ENCODE measurements around the gene NAP1L5. TPM values are rescaled to one million over a fixed set of nuclear protein-coding genes. Genes with fewer than 3 reads are reported as not detected.

Gene NAP1L5
- total RNA-seq, 2 experiments from 2014 or later = 4.6 to 4.8 TPM

GRCh38 chr4:88659055-88659889 is 38.4 kb downstream of the NAP1L5 start:
- Mint-ChIP-seq H3K36me3 (ENCODE audit: low read depth) (peaks cover 11% of the 10 kb centered on the region), H3K9me3 (ENCODE audit: insufficient read depth) (no peaks in the 10 kb centered on the region), H3K27me3 (ENCODE audit: low read depth) (no peaks in the 10 kb centered on the region), H3K27ac (no peak overlapping the region), H3K4me1 (ENCODE audit: low read depth) (peaks cover 10% of the 10 kb centered on the region), H3K4me3 (no peak overlapping the region)
- ATAC-seq (peak; percentile 84), DNase-seq (peak; percentile 52)
- CTCF ChIA-PET = interaction anchor here (0.6 to 1.4 kb wide), 28 partner anchors 9 to 144 kb away, joined by 3 to 54 read pairs (median 4); no protein-coding TSS in a partner anchor
- POLR2A ChIA-PET = no interaction called here

GRCh38 chr4:88655226-88655625 is 42.4 kb downstream of the NAP1L5 start:
- POLR2A ChIA-PET = interaction anchor here (1.0 kb wide), 1 partner anchor 63 kb away, joined by 3 read pairs; the partner anchor contains the start of gene HERC3
- H3K27me3 Mint-ChIP-seq (ENCODE audit: low read depth) = no peaks in the 10 kb centered on the region
- H3K27ac Mint-ChIP-seq = no peak overlapping the region
- CTCF ChIA-PET = interaction anchor here (1.5 to 6.7 kb wide), 2 partner anchors 116 to 140 kb away, joined by 3 to 28 read pairs; no protein-coding TSS in a partner anchor
- H3K36me3 Mint-ChIP-seq (ENCODE audit: low read depth) = peaks cover 22% of the 10 kb centered on the region
- ATAC-seq = no peak
- no peaks in the 10 kb centered on the region for H3K9me3 Mint-ChIP-seq (ENCODE audit: insufficient read depth)
- H3K4me1 Mint-ChIP-seq (ENCODE audit: low read depth) = peaks cover 10% of the 10 kb centered on the region
- H3K4me3 Mint-ChIP-seq = no peak overlapping the region
- no peak for DNase-seq

- ChIA-PET POLR2A (no interaction called here), CTCF (interaction anchor here (6.7 kb wide), 1 partner anchor 114 kb away, joined by 28 read pairs; no protein-coding TSS in a partner anchor)
- no peaks in the 10 kb centered on the region for H3K27me3 Mint-ChIP-seq (ENCODE audit: low read depth)
- DNase-seq (no peak), ATAC-seq (no peak)
- H3K4me3 Mint-ChIP-seq = no peak overlapping the region
- H3K4me1 Mint-ChIP-seq (ENCODE audit: low read depth) = no peaks in the 10 kb centered on the region
- no peaks in the 10 kb centered on the region for H3K9me3 Mint-ChIP-seq (ENCODE audit: insufficient read depth)
- H3K36me3 Mint-ChIP-seq (ENCODE audit: low read depth) = peaks cover 22% of the 10 kb centered on the region
- H3K27ac Mint-ChIP-seq = no peak overlapping the region
Measured at GRCh38 chr4:88653371-88653946, 44.2 kb downstream of the NAP1L5 start.

- peaks cover 11% of the 10 kb centered on the region for H3K36me3 Mint-ChIP-seq (ENCODE audit: low read depth)
- ATAC-seq (no peak), DNase-seq (no peak)
- no peaks in the 10 kb centered on the region for H3K9me3 Mint-ChIP-seq (ENCODE audit: insufficient read depth)
- ChIA-PET POLR2A (no interaction called here), CTCF (interaction anchor here (2.2 to 6.7 kb wide), 2 partner anchors 10 to 110 kb away, joined by 6 to 28 read pairs; no protein-coding TSS in a partner anchor)
- no peak overlapping the region for H3K27ac Mint-ChIP-seq
- no peaks in the 10 kb centered on the region for H3K27me3 Mint-ChIP-seq (ENCODE audit: low read depth)
- H3K4me3 Mint-ChIP-seq = no peak overlapping the region
- peaks cover 9% of the 10 kb centered on the region for H3K4me1 Mint-ChIP-seq (ENCODE audit: low read depth)
Measured at GRCh38 chr4:88649716-88650115, 47.9 kb downstream of the NAP1L5 start.

GRCh38 chr4:88646528-88647280 is 50.9 kb downstream of the NAP1L5 start:
- Mint-ChIP-seq H3K4me1 (ENCODE audit: low read depth) (peaks cover 9% of the 10 kb centered on the region), H3K27ac (no peak overlapping the region), H3K27me3 (ENCODE audit: low read depth) (no peaks in the 10 kb centered on the region), H3K9me3 (ENCODE audit: insufficient read depth) (no peaks in the 10 kb centered on the region), H3K36me3 (ENCODE audit: low read depth) (peaks cover 2% of the 10 kb centered on the region), H3K4me3 (no peak overlapping the region)
- DNase-seq = no peak
- ChIA-PET POLR2A (no interaction called here), CTCF (interaction anchor here (0.8 kb wide), 1 partner anchor 12 kb away, joined by 3 read pairs; no protein-coding TSS in a partner anchor)
- no peak for ATAC-seq

- H3K4me1 Mint-ChIP-seq (ENCODE audit: low read depth) = peaks cover 9% of the 10 kb centered on the region
- POLR2A ChIA-PET = no interaction called here
- ATAC-seq (no peak), DNase-seq (no peak)
- H3K4me3 Mint-ChIP-seq = no peak overlapping the region
- peaks cover 2% of the 10 kb centered on the region for H3K36me3 Mint-ChIP-seq (ENCODE audit: low read depth)
- H3K27me3 Mint-ChIP-seq (ENCODE audit: low read depth) = no peaks in the 10 kb centered on the region
- CTCF ChIA-PET = interaction anchor here (0.8 kb wide), 1 partner anchor 13 kb away, joined by 3 read pairs; no protein-coding TSS in a partner anchor
- H3K9me3 Mint-ChIP-seq (ENCODE audit: insufficient read depth) = no peaks in the 10 kb centered on the region
- no peak overlapping the region for H3K27ac Mint-ChIP-seq
Measured at GRCh38 chr4:88645994-88646393, 51.6 kb downstream of the NAP1L5 start.

Other genes with a start within 250 kb of the NAP1L5 start
- gene HERC5, start 240.7 kb downstream of the NAP1L5 start, total RNA-seq = 10 to 100 TPM; 30.2 TPM
- gene PYURF, start 174.1 kb downstream of the NAP1L5 start, total RNA-seq = 10 to 100 TPM; 43.7 to 48.7 TPM
- 10 to 100 TPM; 22.7 to 26.1 TPM for gene HERC3, start 105.3 kb downstream of the NAP1L5 start, total RNA-seq